ENCODE data around the gene VWDE.

Gene VWDE

GRCh38 chr7:12290761-12291160, 112.9 kb downstream of the VWDE start:
- no peaks in the 10 kb centered on the region for H3K9me3 ChIP-seq (ENCODE audit: control insufficient read depth, insufficient read depth, low read length)
- H3K4me3 ChIP-seq (ENCODE audit: low read length) = no peak overlapping the region
- H3K4me1 ChIP-seq (ENCODE audit: control insufficient read depth, insufficient read depth, low read length) = no peaks in the 10 kb centered on the region
- H3K36me3 ChIP-seq (ENCODE audit: control insufficient read depth, insufficient read depth, low read length) = no peaks in the 10 kb centered on the region
- H3K27me3 ChIP-seq (ENCODE audit: control insufficient read depth, insufficient read depth, low read length) = no peaks in the 10 kb centered on the region
- H3K27ac ChIP-seq (ENCODE audit: low read length) = no peak overlapping the region
- WGBS (ENCODE audit: insufficient coverage, insufficient read length) = no CpG with 5 or more reads among the region's 1 CpG
- no peak for DNase-seq (ENCODE audit: low read depth, low spot score)

GRCh38 chr7:12289996-12290395, 113.7 kb downstream of the VWDE start:
- no CpG with 5 or more reads among the region's 6 CpGs for WGBS (ENCODE audit: insufficient coverage, insufficient read length)
- H3K27me3 ChIP-seq (ENCODE audit: control insufficient read depth, insufficient read depth, low read length) = no peaks in the 10 kb centered on the region
- DNase-seq (ENCODE audit: low read depth, low spot score) = no peak
- H3K9me3 ChIP-seq (ENCODE audit: control insufficient read depth, insufficient read depth, low read length) = no peaks in the 10 kb centered on the region
- H3K4me3 ChIP-seq (ENCODE audit: low read length) = no peak overlapping the region
- no peaks in the 10 kb centered on the region for H3K4me1 ChIP-seq (ENCODE audit: control insufficient read depth, insufficient read depth, low read length)
- no peaks in the 10 kb centered on the region for H3K36me3 ChIP-seq (ENCODE audit: control insufficient read depth, insufficient read depth, low read length)
- H3K27ac ChIP-seq (ENCODE audit: low read length) = no peak overlapping the region

- WGBS (ENCODE audit: insufficient coverage, insufficient read length) = no CpG with 5 or more reads among the region's 1 CpG
- no peaks in the 10 kb centered on the region for H3K4me1 ChIP-seq (ENCODE audit: control insufficient read depth, insufficient read depth, low read length)
- H3K36me3 ChIP-seq (ENCODE audit: control insufficient read depth, insufficient read depth, low read length) = no peaks in the 10 kb centered on the region
- H3K9me3 ChIP-seq (ENCODE audit: control insufficient read depth, insufficient read depth, low read length) = no peaks in the 10 kb centered on the region
- no peak for DNase-seq (ENCODE audit: low read depth, low spot score)
- H3K27me3 ChIP-seq (ENCODE audit: control insufficient read depth, insufficient read depth, low read length) = no peaks in the 10 kb centered on the region
- H3K4me3 ChIP-seq (ENCODE audit: low read length) = no peak overlapping the region
- no peak overlapping the region for H3K27ac ChIP-seq (ENCODE audit: low read length)
Measured at GRCh38 chr7:12287901-12288300, 115.8 kb downstream of the VWDE start.

- no CpG with 5 or more reads among the region's 1 CpG for WGBS (ENCODE audit: insufficient coverage, insufficient read length)
- no peak for DNase-seq (ENCODE audit: low read depth, low spot score)
- H3K4me1 ChIP-seq (ENCODE audit: control insufficient read depth, insufficient read depth, low read length) = no peaks in the 10 kb centered on the region
Measured at GRCh38 chr7:12281038-12281437, 122.6 kb downstream of the VWDE start.

More at GRCh38 chr7:12281038-12281437, 122.6 kb downstream of the VWDE start:
- Histone ChIP-seq H3K36me3 (ENCODE audit: control insufficient read depth, insufficient read depth, low read length) (no peaks in the 10 kb centered on the region), H3K9me3 (ENCODE audit: control insufficient read depth, insufficient read depth, low read length) (no peaks in the 10 kb centered on the region), H3K27me3 (ENCODE audit: control insufficient read depth, insufficient read depth, low read length) (no peaks in the 10 kb centered on the region), H3K4me3 (ENCODE audit: low read length) (no peak overlapping the region), H3K27ac (ENCODE audit: low read length) (no peak overlapping the region)

Measured in iPS DF 6.9 (cell line).